Activated T-cell treated with anti-CD3 and anti-CD28 coated beads for 48 hours (primary cell): ENCODE data around the gene OR5AP2.
"Not testable (repeated sequence)": the region's sequence is repeated elsewhere in the genome, so short reads cannot be mapped to it uniquely, and the experiment has no call there.

Source experiments
- DNase-seq: peaks from one replicate; pipeline ENCODE4 v3.0.0-alpha.2; 2020; ENCODE audit warnings: low read depth

Gene OR5AP2

DNA sequence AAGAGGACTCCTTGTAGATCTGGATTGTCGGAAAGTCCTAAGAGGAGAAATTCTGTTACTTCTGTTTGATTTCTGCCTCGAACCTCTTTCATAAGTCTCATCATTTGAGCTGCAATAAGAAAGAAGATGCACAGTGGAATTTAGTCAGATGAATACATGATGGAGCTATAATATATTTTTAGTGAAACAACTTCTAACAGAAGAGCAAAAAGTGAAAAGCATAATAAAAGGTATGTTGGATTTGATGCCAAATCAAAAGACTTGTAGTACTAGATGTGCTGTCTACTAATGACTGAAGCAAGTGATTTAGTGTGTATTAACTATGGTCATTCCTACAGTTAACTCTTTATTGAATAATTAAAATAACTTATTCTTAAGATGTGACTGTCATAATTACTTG is at the start of gene OR5AP2:
Gene OR5AP2 (minus strand): TSS at position 101 of the 400 bp plus-strand sequence. CDS start 0 bp downstream, at position 101.
- no peak for DNase-seq

DNA sequence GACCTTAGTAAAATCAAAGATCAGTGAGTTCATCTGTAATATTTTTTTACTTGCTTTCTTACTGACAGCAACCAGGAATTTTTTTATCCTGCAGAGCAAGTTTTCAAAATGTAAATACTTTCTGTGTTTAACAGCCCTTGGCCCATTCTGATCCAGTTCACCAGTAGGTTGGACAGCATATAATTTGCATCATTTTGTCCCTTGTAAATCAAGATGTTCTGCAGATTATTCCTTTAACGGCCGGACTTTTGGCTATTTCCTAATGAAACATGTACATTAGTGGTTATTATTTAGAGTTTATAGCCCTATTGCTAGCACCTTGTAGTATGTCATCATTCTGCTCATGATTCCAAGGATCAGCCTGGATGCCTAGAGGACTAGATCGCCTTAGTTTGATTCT is 48.9 kb upstream of the OR5AP2 start:
- DNase-seq, result not testable (repeated sequence)

DNA sequence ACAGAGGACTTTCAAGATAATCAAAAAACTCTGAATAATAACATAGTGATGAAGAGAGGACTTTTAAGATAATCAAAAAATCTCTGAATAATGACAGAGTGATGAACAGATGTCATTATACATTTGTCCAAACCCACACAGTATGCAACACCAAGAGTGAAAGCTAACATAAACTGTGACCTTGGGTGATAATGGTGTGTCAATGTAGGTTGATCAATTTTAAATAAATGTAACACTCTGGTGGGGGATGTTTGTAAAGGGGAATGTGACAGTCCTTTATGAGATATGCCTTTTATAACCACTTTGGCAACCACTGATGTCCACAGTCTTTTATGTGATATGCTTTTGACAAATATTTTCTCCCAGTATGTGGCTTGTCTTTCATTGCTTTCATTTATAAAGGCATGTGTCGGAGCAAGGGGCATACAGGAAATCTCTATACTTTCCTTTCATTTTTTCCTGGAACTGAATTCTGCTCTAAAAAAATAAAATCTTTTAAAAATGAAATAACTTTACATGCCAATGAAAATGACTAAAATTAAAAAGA is 46.4 kb upstream of the OR5AP2 start:
- no peak for DNase-seq

DNA sequence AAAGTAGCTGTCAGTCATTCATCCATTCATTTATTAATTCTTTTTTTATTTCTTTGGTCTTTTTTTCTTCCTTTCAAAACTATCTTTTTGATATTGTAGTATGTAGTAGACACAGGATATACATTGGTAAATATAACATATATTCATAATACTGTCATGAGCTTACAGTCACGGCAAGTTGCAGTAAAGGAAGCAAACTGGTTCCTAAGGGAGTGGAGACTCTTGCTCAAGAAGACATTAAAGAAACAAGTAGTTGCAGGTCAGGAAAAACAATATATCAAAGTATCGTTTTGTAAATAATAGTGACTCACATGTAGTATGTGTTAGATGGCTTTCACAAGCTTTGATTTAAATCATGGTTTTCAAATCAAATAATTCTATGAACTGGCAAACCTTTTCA is 28.7 kb upstream of the OR5AP2 start:
- DNase-seq, result no peak

DNA sequence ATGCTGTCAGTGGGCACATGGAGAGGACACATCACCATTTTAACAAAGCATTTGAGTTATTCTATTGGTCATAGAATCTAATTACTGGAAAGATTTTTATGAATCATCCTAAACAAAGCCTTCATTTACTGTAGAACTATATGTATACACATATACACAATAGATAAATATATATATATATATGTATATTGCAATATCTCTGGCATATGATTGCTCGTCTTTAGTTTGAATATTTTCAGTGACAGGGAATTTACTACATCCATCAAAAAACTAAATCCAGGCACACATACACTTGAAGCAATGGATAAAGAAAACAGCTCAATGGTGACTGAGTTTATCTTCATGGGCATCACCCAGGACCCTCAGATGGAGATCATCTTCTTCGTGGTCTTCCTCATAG is 21.1 kb upstream of the OR5AP2 start, which contains the start of gene OR5AR1:
Gene OR5AR1 (plus strand): TSS at position 301 of the 400 bp plus-strand sequence. CDS start 0 bp downstream, at position 301.
- DNase-seq, result no peak

DNA sequence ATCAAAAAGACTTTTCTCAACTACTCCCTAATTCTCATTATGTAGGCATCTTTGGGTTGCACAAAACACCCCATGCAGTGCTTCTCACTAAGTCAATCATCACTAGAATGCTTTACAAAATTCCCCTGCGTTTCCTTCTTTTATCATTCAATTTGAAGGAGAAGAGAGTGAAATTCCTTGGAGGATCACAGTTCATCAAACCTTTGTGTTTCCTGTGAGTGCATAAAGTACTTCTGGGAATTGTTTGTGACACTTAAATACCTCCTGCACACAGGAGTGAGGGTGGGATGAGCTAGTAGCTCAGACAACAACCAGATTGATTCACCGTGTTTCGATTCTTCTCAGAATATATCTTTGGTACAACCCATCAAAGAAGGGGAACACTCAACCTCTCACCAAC is 17.5 kb upstream of the OR5AP2 start:
- no peak for DNase-seq

DNA sequence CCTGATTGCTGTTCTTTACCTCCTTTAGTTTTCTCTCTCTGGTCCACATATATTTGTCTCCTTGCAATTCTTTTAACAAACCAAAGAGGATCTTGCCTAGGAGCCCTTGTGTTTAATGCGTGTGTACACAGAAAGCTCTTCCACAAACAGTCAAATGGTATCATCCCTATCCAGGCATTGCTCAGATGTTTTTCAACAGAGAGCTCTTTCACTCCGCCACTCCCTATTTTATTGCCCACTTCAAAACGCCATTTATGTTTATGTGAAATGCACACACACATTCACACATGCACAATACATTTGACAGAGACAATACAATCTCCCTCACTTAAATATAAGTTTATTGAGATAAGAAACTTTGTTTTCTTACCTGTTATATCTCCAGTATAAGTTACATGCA is 4.7 kb downstream of the OR5AP2 start:
- DNase-seq, result no peak

DNA sequence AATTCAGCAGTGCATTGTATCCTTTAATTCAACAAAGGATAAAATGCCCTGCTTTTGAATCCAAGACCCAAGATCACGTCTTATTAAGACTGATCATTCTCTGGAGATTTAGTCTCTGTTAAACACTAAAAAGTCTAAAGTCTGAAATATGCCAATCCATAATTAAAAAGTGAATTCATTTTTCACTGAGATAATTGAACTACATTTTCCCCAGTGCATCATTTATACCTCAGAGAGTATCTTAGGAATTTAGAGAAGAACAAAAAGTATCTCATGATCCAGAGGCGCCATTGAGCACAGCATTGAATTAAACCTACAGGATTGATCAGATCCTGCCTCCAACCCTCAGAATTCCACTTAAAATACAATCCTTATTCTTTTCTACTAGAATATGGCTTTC is 5.4 kb downstream of the OR5AP2 start:
- no peak for DNase-seq

DNA sequence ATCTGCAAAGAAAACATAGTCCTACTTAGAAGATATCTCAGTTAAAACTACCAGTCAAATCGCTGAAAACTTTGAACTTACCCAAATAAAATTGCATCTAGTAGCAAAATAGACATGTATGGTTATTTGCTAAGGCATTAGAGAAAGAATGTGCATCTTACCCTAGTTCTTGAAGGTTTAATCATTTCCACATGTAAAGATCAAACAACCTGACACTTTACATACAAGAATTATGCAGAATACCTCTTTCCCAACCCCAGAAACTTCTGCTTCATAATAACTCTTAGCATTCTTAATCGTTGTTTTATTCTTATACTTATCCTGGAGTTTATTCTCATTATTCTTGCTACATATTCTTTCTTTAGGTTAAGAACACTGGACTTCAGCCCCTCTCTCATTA is 9.9 kb downstream of the OR5AP2 start:
- DNase-seq, result no peak

DNA sequence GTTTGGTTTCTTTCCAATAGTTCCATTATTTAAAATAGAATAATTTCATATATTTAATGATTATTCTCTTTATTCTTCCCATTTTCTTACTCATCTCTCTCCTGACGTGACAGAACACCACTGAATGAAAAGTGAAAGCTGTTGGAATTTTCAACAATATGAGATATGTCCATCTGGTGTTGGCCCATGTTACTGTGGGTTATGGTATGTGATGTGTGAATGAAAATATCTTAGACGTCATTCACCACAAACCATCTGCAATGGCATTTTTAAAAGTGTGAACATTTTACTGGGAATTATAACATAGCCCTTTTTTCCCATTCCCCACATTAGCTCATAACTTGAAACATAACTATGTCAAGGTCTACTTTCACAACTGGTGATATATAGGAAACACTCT is 16.3 kb downstream of the OR5AP2 start:
- DNase-seq, result no peak

DNA sequence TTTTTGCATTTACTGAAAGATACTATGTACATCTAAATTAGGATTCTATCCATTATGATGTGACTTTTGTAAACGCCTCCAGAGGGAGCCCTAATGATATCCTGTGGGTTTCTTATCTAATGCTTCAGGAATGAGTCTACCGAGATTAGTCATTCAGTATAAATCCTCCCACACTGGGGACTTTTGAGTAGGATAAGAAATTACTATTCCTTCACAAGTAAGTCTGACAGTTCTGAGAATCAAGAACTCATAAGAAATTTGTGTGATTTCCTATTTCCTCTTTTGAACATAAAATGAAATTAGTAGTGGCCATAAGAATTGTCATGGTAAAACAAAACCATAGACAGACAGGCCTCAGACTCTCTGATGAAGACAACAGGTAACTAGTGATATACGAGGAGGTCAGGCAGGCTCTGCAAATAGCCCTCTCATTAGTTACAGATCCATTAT is 17.6 kb downstream of the OR5AP2 start:
- no peak for DNase-seq

DNA sequence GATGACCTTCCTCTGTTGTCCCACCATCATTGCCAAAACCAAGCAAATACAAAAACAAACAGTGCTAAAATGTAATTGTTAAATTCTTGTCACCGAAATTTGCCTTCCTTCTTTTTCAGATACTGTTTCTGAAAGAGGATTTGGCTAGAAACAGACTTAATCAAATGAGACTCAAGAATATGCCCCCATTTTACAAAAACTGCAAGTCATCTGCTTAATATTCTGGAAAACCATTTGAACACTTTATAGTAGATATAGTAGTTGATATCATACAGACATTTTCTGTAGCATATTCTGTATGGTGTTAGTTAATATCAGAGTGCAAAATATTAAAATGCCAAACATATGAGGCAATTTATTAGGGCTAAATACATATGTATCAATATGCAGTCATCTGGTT is 31.1 kb downstream of the OR5AP2 start:
- no peak for DNase-seq

DNA sequence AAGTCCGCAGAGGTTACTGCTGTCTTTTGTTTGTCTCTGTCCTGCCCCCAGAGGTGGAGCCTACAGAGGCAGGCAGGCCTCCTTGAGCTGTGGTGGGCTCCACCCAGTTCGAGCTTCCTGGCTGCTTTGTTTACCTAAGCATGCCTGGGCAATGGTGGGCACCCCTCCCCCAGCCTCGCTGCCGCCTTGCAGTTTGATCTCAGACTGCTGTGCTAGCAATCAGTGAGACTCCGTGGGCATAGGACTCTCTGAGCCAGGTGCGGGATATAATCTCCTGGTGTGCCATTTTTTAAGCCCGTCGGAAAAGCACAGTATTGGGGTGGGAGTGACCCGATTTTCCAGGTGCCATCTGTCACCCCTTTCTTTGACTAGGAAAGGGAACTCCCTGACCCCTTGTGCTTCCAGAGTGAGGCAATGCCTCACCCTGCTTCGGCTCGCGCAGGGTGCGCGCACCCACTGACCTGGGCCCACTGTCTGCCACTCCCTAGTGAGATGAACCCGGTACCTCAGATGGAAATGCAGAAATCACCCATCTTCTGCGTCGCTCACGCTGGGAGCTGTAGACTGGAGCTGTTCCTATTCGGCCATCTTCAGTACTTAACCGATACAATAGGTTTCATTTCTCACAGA is 50.0 kb downstream of the OR5AP2 start:
- DNase-seq, result not testable (repeated sequence)
